ENCODE measurements around the gene SLC17A3.

SLC17A3 gene

GRCh38 chr6:25916330-25916729 lies 42.3 kb upstream of the SLC17A3 start:
- no peak overlapping the region for H3K27ac ChIP-seq
- CTCF ChIA-PET, result interaction anchor here (0.6 kb wide), 1 partner anchor 11 kb away, joined by 4 read pairs; no protein-coding TSS in a partner anchor
- POLR2A ChIA-PET (ENCODE audit: low non-redundant PET), result no interaction called here
- DNase-seq (ENCODE audit: low spot score), result no peak
- TF ChIP-seq CTCF (conservative IDR thresholded peaks at IDR 0.05; ENCODE audit: low read depth), result no peak

- ChIA-PET POLR2A (ENCODE audit: low non-redundant PET) (no interaction called here), CTCF (no interaction called here)
- DNase-seq (ENCODE audit: low spot score), result no peak
- TF ChIP-seq CTCF (conservative IDR thresholded peaks at IDR 0.05; ENCODE audit: low read depth), result no peak
- no peak overlapping the region for H3K27ac ChIP-seq
Measured at GRCh38 chr6:25913741-25914140, 39.7 kb upstream of the SLC17A3 start.

GRCh38 chr6:25911351-25911750 lies 37.3 kb upstream of the SLC17A3 start:
- no peak overlapping the region for H3K27ac ChIP-seq
- POLR2A ChIA-PET (ENCODE audit: low non-redundant PET), result no interaction called here
- CTCF ChIA-PET, result interaction anchor here (1.0 to 1.8 kb wide), 2 partner anchors 11 to 81 kb away, joined by 3 to 8 read pairs; no protein-coding TSS in a partner anchor
- no peak for DNase-seq (ENCODE audit: low spot score)
- no peak for TF ChIP-seq CTCF (conservative IDR thresholded peaks at IDR 0.05; ENCODE audit: low read depth)

GRCh38 chr6:25907475-25908014 lies 33.5 kb upstream of the SLC17A3 start:
- POLR2A ChIA-PET (ENCODE audit: low non-redundant PET), result no interaction called here
- no peak for TF ChIP-seq CTCF (conservative IDR thresholded peaks at IDR 0.05; ENCODE audit: low read depth)
- DNase-seq (ENCODE audit: low spot score), result no peak
- CTCF ChIA-PET, result no interaction called here
- no peak overlapping the region for H3K27ac ChIP-seq

- no peak for DNase-seq (ENCODE audit: low spot score)
- TF ChIP-seq CTCF (conservative IDR thresholded peaks at IDR 0.05; ENCODE audit: low read depth), result no peak
- ChIA-PET CTCF (interaction anchor here (0.6 kb wide), 1 partner anchor 178 kb away, joined by 3 read pairs; no protein-coding TSS in a partner anchor), POLR2A (ENCODE audit: low non-redundant PET) (no interaction called here)
- H3K27ac ChIP-seq, result no peak overlapping the region
Measured at GRCh38 chr6:25903467-25904099, 29.5 kb upstream of the SLC17A3 start.

- CTCF ChIA-PET, result no interaction called here
- no peak for DNase-seq (ENCODE audit: low spot score)
- POLR2A ChIA-PET (ENCODE audit: low non-redundant PET), result no interaction called here
- no peak overlapping the region for H3K27ac ChIP-seq
- no peak for TF ChIP-seq CTCF (conservative IDR thresholded peaks at IDR 0.05; ENCODE audit: low read depth)
Measured at GRCh38 chr6:25902071-25902470, 28.0 kb upstream of the SLC17A3 start.
